GM23338 (cell line): Measurements from ENCODE around the gene SREK1.

ENCODE experiments used
- CREB1 ChIP-seq: fragments of 250-450 bp; sonication (Bioruptor Pico); IDR thresholded peaks from 2 replicates; pipeline ENCODE4 v1.5.0; 2020; ENCODE audit warnings: low read depth, mild to moderate bottlenecking, moderate library complexity
- CTCF ChIP-seq, 2 experiments: fragments of 200-600 bp in 1 of 2; sonication (generic) in 1 of 2; conservative IDR thresholded peaks; 2 replicates each; pipeline versions ENCODE4 v1.5.1 to v1.6.1; 2016 to 2017; ENCODE audit warnings: antibody characterized with exemption in 2 of 2, low read depth in 2 of 2, mild to moderate bottlenecking in 2 of 2, moderate library complexity in 1 of 2
- EZH2 ChIP-seq: fragments of 200-600 bp; sonication (generic); IDR thresholded peaks from one replicate; pipeline ENCODE4 v1.8.0; 2017; ENCODE audit warnings: antibody characterized with exemption, mild to moderate bottlenecking, low read depth; ENCODE audit not compliant: unreplicated experiment
- EZH2phosphoT487 ChIP-seq: fragments of 200-600 bp; sonication (generic); IDR thresholded peaks from one replicate; pipeline ENCODE4 v1.8.1; 2018; ENCODE audit warnings: antibody characterized with exemption; ENCODE audit not compliant: unreplicated experiment
- POLR2AphosphoS5 ChIP-seq: IDR thresholded peaks from 2 replicates; pipeline ENCODE4 v1.6.1; 2016; ENCODE audit warnings: antibody characterized with exemption, low read depth
- ZNF114 ChIP-seq: fragments of 250-450 bp; sonication (Bioruptor Pico); IDR thresholded peaks from 2 replicates; pipeline ENCODE4 v1.5.0; 2020; ENCODE audit warnings: mild to moderate bottlenecking, moderate library complexity
- ZNF462 ChIP-seq: fragments of 250-450 bp; sonication (Bioruptor Pico); IDR thresholded peaks from 2 replicates; pipeline ENCODE4 v1.5.0; 2020; ENCODE audit warnings: mild to moderate bottlenecking, moderate library complexity

GRCh38 chr5:66174338-66174737 lies 30.2 kb downstream of the SREK1 start:
- no peak for TF ChIP-seq ZNF114 (CRISPR knock-in tag)
- no peak for TF ChIP-seq EZH2phosphoT487
- peak in 1 of 2 experiments; percentile 37; a peak in 1 of 4 replicates for TF ChIP-seq CTCF (conservative IDR thresholded peaks at IDR 0.05; ENCODE audit: low read depth in 2 of 2)
- no peak for TF ChIP-seq POLR2AphosphoS5
- no peak for TF ChIP-seq ZNF462 (CRISPR knock-in tag)
- no peak for TF ChIP-seq EZH2
- no peak for TF ChIP-seq CREB1 (CRISPR knock-in tag)
